HG02678 (cell line): ENCODE measurements around the gene DRGX.

Source experiments
- ATAC-seq: cut with Tn5 transposase; IDR thresholded peaks from one replicate; pipeline ENCODE4 v1.9.1; 2021; ENCODE audit warnings: mild to moderate bottlenecking, moderate library complexity; ENCODE audit not compliant: unreplicated experiment

DRGX gene

DNA sequence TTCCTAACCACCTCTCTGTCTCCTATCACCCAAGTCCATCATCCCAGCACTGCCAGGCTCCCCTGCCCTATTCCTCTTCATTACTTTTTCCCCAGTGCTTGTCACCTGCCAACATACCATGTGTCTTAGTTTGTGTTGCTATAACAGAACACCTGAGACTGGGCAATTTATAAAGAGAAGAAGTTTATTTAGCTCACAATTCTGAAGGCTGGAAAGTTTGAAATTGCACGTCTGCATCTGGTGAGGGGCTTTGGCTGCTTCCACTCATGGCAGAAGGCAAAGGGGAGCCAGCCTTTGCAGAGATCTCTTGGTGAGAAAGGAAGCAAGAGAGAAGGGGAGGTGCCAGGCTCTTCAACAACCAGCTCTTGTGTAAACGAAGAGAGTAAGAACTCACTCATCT lies 47.3 kb downstream of the DRGX start:
- ATAC-seq, result no peak

DNA sequence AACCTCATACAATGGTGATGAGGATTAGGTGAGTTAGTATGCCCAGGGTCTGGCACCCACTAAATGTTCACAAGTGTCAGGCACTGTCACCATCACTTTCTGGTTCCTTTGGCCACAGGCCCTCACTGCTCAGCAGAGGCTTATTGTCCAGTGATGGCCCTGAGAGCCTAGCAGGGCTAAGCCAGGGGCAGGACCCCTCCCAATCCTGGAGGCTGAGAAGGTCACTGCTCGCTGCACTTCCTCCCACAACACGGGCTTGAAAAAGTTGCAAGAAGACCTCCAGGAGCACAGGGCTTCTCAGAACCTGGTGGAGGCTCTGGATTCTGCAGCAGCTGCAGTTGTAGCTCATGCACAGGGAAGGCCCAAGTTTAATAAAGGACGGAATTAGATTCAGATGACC lies 48.1 kb downstream of the DRGX start:
- no peak for ATAC-seq

DNA sequence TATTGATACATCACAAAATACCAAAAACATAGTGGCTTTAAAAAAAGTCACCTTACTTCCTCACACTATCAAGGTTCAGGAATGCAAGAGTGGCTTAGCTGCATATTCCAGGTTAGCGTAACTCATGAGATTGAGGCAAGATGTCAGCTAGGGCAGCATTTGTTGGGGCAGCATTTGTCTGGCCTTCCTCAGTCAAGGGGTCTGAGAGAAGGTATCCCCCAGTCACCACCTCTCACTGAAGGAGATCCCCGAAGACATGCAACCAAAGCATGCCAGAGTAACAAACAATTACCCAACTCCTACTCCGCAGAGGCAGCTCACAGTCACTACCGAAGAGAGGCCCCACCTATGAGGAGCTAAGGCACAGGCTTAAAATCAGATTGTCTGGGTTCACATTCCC lies 48.5 kb downstream of the DRGX start:
- ATAC-seq, result no peak

DNA sequence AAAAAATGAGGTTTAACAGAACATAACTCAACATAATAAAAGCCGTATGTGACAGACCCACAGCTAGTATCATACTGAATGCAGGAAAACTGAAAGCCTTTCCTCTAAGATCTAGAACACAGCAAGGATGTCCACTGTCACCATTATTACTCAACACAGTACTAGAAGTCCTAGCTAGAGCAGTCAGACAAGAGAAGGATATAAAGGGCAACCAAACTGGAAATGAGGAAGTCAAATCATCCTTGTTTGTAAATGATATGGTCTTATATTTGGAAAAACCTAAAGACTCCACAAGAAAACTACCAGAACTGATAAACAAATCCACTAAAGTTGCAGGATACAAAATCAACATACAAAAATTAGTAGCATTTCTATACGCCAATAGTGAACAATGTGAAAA lies 51.0 kb downstream of the DRGX start:
- ATAC-seq, result no peak

DNA sequence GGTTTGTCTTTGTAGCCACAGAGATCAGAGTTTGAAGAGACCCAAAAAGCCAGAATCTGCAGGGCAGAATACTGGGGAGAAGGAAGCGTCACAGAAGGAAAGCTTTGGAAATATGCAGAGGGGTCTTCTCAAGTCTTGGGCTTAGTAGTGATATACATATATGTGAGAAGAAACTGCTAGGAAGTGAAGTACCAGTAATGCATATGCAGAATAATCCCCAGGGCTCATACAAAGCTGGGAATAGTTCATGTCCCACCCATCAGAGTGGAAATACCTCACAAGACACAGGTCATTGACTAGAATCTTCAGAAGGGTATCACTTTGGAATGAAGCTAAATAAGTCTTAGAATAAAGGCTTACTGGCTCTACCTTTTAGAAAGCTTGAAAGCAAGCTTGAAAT lies 57.3 kb downstream of the DRGX start:
- ATAC-seq, result no peak

DNA sequence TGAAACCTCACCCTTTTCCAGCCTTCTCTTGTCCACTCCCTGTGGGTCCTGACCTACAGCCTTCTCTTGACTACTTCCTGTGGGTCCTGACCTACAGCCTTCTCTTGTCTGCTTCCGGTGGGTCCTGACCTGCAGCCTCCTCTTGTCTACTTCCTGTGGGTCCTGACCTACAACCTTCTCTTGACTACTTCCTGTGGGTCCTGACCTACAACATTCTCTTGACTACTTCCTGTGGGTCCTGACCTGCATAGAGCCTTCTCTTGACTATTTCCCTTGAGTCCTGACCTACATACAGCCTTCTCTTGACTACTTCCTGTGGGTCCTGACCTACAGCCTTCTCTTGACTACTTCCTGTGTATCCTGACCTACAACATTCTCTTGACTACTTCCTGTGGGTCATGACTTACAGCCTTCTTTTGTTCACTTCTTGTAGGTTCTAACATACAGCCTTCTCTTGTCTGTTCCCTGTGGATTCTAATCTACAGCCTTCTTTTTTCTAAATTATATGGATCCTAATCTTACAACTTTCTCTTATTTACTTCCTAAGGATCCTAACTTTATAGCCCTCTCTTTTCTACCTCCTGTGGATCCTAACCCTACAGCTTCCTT lies 60.4 kb downstream of the DRGX start:
- no peak for ATAC-seq

DNA sequence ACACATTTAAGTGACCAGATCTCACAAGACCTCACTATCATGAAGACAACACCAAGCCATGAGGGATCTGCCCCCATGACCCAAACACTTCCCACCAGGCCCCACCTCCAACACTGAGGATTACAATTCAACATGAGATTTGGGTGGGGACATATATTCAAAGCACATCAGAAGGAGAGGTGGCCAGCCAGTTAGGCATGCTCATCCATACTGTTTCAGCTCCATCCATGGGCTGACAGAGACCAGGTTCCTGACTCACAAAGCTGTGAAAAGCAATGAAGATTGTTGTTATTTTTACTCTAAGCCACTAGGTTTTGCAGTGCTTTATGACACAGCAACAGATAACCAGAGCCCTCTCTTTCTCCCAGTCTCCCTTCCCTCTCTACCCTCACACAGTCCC lies 60.9 kb downstream of the DRGX start:
- no peak for ATAC-seq

DNA sequence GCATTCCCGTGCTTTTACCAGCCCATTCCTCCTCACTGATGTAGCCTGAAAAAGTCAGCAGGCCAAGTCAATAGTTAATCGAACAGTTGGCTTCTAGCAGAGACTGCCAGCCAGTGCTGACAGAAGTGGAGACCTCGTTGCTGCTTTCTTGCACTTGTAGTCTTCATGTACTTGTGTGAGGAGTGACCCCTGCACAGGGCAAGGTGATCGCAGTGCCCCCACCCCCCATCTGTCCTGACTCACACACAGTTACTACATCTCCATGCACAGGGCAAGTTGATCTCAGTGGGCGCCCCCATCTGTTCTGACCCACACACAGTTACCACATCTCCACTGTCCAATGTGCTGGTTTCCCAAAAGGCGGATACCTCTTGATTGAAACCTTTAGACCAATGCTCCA lies 62.7 kb downstream of the DRGX start:
- no peak for ATAC-seq

DNA sequence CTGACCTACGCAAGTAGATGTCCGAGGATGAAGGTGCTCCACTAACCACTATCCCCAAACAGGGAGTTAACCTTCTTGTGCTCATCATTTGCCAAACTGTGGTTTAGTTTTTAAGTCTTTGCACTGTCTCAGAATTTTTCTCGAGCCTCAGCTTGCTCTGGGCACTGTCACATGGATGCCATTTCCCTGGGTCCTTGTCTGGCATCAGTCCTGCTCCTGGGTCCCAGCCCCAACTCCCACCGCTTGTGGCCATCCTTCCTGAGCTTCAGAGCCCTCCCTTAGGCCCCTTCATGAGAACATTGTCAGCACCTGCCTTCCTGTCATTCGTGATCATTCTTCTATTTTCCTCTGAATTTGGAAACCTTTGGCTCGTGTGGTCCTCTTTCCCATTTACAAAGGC lies 63.1 kb downstream of the DRGX start:
- ATAC-seq, result no peak

DNA sequence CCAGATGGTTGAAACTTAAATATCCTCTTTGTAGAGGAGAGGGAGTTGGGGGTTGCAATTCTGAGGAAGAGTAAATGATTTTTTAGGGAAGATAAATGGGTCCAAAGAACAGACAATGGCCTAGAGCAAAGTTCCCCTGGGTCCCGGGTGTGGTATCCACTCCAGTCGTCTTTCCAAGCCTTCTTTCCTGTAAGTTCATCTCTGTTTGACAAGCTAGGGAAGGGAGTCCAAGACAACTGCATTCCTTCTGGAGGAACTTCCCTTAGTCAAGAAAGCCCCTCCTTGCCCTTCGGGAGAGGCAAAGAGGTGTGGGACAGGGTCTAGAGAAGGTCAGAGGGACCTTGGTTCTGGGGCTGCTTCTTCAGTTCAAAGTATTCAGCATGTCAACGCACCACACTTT lies 63.6 kb downstream of the DRGX start:
- no peak for ATAC-seq

DNA sequence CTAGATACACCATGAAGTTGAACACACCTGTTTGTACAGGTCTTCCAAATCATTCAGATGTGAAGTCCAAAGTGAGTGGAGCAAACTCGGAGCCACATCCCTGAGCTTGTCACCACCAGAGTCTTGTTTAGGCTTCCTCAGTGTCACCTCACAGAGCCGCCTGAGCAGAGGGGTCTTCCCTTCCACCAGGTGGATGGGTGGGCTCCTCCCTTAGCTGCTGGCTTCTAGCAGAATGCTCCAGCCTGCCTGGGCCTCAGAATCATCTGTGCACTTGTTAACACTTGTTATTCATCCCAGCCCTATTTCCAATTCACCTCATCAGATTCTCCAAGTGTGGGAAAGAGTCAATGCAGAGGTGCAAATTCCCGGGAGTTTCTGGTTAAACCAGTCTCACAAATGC lies 64.5 kb downstream of the DRGX start:
- no peak for ATAC-seq

DNA sequence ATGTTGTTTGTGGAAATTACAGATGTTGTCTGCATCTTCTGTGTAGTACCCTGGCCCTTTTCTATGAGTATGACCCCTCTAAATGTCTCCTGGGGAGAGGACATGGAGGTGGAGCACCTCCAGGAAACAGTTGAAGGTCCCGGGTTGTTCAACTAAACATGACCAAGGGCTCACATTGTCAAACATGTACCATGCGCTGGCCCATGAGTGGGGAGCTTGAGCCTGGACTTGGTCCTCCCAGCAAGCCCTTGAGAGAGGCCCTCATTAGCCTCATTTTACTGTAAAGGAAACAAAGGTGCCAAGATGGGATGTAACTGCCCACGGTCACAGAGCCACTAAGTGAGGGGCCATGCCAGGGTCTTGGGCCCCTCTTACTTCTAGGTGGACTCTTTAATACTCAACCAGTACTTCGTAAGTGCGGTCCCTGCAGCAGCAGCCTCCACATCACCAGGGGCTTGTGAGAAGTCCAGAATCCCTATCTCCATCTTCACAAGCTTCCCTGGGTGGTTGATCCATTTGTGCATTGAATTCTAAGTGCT lies 65.7 kb downstream of the DRGX start:
- ATAC-seq, result no peak

DNA sequence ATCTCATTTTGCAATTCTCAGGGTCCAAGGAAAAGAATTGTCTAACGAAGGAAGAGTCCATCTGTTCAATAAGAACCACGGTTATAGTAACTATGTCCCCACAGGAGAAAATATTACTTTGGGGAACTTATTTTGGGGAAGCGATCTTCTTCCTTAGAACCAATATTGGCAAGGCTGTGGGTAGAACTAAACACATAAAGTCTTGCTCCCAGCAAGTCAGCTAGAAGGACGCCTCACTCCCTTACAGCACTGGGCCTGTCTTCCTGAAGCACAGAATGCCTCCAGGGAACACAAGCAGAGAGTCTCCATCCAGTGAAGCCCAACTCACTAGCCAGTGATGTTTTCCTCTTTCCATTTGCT lies 66.8 kb downstream of the DRGX start:
- no peak for ATAC-seq

DNA sequence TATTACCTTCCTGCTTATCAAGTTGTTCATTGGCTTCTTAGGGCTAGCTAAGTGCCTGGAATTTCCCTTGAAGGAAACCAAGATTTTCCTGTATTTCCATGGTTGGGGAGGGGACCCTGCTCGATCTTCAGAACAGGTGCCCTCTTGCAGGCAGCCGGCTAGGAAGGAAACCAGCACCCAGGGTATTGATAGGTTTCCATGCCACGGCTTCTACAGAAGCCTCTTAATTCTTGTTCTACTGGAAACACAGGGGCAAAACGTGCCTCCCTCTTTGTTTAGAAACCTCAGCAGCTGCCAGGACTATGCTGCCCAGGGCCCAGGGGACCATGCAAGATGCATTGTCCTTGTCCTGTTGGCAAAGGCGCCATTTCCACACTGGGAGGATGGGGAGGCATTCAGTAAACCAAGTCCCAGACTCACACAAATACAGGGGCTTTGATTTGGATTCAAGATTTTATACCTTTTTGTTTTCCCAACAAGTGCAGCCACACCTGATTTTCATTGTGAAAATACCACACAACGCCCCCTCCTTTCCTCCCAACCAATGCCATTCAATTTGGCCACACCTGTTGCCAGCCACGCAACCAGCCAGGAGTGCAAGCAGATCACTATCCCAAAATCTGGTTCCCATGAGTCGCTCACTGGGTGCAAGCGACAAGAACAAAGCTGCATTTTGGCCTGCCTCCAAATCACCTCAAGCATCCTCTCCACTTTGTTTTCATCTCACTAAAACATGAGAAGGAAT lies 67.3 kb downstream of the DRGX start:
- ATAC-seq, result no peak

DNA sequence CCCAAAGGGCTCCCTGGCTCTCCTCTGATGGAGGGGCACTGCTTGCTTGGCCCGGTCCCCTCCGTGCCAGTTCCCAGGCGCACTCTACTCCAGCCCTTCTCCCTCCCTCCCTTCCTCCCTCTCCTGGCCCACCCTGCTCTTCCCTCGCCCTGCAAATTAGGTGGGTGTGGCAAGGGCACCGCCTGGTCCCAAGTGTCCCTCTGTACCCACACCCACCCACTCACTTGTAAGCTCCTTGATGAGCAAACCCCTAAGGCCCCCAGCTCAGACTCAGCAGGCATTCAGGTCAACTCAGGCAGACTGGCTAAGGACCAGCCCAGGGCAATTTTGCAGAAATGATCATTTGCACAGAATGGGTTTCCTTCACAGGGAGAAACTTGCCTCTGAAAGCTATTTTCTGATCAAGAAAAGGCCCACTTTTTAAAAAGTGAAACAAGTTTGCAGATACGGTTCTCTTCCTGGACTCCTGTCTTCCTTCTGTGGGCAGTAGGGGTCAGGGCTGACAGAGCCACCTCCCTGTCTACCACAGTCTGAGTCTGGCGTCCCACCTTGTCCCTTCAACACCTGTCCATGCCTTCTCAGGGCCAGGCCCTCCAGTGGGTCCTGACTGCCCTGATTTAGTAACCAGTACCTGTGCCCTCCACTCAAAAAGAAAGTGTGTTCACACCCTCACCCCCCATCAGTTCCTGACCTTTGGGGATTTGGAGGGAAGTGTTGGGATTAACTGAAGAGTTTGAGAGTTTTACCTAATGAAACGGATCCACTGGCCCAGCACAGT lies 68.7 kb downstream of the DRGX start:
- ATAC-seq, result no peak

DNA sequence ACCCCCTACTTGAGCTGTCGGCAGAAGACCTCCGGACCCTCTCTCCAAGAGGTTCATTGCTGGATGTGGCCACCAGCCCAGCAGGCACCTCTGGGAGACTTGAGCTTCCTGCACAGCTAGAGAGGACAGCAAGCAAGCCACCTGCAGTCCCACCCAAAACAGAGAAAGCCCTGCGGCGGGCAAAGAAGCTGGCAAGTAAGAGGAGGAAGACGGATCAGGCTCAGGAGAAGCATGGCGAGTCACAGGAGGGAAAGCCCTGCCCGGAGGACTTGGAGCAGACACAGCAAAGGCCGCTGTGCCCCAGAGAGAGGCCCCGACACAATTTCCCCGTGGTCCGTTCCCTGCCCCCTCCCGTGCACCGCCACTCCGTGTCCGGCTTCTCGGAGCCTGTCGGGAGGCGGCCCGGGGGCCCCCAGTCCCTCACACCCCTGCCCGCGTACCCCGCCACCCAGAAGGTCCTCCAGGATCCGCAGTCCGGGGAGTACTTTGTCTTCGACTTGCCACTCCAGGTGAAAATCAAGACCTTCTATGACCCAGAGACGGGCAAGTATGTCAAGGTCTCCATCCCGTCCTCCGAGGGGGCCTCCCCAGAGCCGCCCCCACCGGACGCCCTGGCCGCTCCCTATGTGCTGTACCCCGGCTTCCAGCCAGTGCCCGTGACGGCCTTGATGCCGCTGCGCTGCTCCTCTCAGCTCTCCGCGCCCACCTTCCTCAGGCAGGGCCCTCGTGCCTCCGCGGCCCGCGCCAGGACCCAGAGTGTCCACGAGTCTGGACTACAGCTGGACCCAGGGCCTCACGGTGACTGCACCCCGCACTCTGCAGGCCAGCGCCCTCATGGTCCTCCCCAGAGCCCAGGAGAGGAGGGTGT lies 69.7 kb downstream of the DRGX start:
- ATAC-seq, result no peak

DNA sequence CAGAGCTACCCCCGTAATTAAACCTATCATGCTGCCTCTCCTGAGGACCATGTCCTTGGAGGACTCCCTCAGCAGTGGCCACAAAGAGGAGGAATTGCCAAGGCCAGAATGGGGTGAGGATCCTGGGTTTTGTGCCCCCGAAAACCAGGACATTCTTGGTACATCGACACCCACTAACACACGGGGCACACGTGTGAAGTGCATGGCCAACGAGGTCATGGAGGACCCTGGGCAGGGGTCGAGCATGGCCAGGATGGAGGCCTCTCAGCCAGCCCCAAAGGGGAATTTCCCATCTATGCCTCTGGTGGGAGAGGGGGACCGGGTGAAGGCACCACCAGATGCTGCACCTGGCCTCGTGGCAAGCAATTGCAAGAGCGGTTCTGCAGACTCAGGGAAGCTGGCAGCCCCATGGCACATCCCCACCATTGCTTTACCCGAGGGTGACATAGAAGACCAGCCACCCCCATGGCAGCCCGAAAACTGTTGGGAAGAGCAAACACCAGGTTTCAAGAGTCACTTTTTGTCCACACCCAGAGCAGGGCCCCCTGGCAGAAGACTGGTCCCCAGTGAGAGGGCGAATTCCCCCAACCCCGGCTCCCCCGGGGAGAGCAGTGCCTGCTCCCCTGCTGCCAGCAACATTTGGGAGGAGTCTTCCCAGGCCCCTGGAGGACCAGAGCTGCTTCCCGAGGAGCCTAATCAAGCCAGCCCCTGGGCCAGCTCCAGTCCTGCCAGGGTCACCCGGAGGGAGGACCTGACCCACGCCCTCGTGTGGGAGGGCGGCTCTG lies 70.6 kb downstream of the DRGX start:
- ATAC-seq, result no peak

DNA sequence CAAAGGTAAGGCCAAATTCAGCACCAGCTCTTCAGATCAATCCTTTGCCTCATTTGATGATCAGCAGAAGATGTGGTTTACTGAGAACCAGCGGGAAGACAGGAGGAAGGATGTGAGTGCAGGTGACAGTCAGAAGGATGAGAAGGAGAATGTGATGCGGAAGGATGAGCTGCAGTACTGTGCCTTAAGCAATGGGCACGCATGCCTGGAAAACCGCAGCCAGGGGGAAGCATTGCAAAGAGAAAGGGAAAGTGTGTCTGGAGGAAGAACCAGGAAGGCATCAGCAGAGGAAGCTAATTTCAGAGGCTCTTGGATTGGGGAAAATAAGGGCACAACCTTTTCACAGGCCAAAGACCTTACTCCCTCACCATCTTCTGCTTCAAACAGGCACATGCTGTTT lies 71.2 kb downstream of the DRGX start:
- ATAC-seq, result no peak

DNA sequence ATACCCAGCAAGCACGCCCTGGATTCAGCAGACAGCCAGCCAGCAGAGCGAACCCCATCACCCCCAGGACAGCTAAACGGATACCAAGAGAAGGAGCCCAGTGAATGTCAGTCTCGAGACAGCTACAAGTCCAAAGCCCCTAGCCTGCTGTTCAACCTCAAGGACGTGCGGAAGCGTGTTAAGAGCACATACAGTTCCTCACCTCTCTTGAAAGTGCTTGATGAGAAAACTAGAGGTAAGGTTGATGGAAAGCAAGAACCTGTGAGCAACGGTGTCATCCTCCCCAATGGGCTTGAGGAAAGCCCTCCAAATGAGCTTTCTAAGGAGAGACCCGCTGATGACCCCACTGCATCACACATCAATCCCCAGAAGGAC lies 72.0 kb downstream of the DRGX start:
- ATAC-seq, result no peak

DNA sequence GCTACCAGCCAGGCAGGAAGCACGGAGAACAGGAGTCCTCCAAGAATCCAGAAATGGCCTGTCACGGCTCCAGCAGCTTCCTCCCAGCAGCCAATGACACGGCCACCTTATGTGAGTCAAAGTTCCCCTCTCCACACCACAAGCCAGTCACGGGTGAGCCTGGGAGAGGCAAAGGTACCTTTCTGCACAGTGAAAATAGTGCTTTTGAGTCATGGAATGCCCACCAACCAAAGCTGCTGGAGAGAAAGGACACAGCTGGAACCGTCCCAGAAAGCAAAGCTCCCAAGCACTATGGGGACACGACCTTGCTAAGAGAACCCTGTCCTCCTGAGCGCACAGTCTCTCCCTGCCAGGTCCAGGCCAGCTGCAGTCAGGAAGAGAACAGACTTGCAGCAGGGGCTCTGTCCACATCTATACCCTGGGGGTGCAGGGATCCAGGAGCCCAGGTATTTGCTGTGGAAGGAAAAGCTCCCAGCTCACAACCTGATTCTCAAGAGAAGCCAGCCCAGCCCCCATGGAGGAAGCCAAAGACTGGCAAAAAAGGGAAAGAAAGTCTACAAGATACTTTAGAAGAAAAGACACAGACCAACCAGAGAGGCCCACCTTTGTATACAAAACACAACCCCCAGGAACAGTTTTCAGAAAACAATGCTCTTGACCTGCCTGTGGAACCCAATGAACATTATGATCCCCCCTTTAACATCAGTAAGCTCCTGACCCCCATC lies 72.6 kb downstream of the DRGX start:
- ATAC-seq, result no peak
